ENCODE data around the gene SSBP1. TPM values are rescaled to one million over a fixed set of nuclear protein-coding genes. Genes with fewer than 3 reads are reported as not detected.

SSBP1 gene
- total and polyA plus RNA-seq, 2 donors (not counting 3 experiments of a cell fraction or from before 2014, with no cell fraction given) = 77.9 to 169 TPM

GRCh38 chr7:141696348-141696747 lies 41.8 kb upstream of the SSBP1 start:
- ChIA-PET POLR2A (no interaction called here), CTCF (interaction anchor here (1.8 to 2.3 kb wide), 3 partner anchors 10 to 42 kb away, joined by 7 to 11 read pairs (median 8); no protein-coding TSS in a partner anchor)
- Histone ChIP-seq H3K27ac (ENCODE audit: insufficient read depth, low read depth, low read length) (no peak overlapping the region), H3K9ac (replicated peaks; ENCODE audit: extremely low read depth, insufficient read depth, low read length) (no peak overlapping the region), H2AFZ (ENCODE audit: low read depth, low read length) (no peak overlapping the region), H3K4me2 (ENCODE audit: insufficient read depth, low read length) (no peak overlapping the region), H3K9me1 (replicated peaks; ENCODE audit: control insufficient read depth, extremely low read depth, insufficient read depth, low read length) (no peaks in the 10 kb centered on the region), H3K4me1 (ENCODE audit: control insufficient read depth, extremely low read depth, insufficient read depth, low read length) (peaks cover 5% of the 10 kb centered on the region), H3K9me3 (replicated peaks; ENCODE audit: control insufficient read depth, insufficient read depth, low read length) (no peaks in the 10 kb centered on the region), H4K20me1 (replicated peaks; ENCODE audit: control insufficient read depth, extremely low read depth, insufficient read depth, low read length) (peaks cover 2% of the 10 kb centered on the region), H3K27me3 (ENCODE audit: control insufficient read depth in 2 of 2, insufficient read depth in 2 of 2, low read length in 2 of 2) (no peaks in the 10 kb centered on the region), H3K4me3 (replicated peaks in 1 of 3; ENCODE audit: insufficient read depth in 1 of 3, low read depth in 1 of 3, low read length in 3 of 3) (no peak overlapping the region), H3K36me3 (ENCODE audit: control insufficient read depth in 2 of 2, extremely low read depth in 1 of 2, insufficient read depth in 2 of 2, low read length in 2 of 2) (no peaks in the 10 kb centered on the region), H3K79me2 (ENCODE audit: control insufficient read depth, insufficient read depth, low read length) (peaks cover 39% of the 10 kb centered on the region)
- DNase-seq (ENCODE audit: low read depth, low spot score) = peak; percentile 31
- FAIRE-seq = no peak
- no peak for TF ChIP-seq MYC (IDR thresholded peaks at IDR 0.05; ENCODE audit: low read depth, low read length)
- TF ChIP-seq, protein P1, sequence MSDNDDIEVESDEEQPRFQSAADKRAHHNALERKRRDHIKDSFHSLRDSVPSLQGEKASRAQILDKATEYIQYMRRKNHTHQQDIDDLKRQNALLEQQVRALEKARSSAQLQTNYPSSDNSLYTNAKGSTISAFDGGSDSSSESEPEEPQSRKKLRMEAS (IDR thresholded peaks at IDR 0.05; ENCODE audit: insufficient read depth, insufficient read length) = no peak
- TF ChIP-seq POLR2AphosphoS5 (IDR thresholded peaks at IDR 0.05; ENCODE audit: insufficient read depth, low read depth, low read length) = no peak
- no peak for TF ChIP-seq JUN (IDR thresholded peaks at IDR 0.05; ENCODE audit: borderline replicate concordance, insufficient read depth, insufficient read length, low read depth)
- dilution Hi-C loops (cut with MboI; ENCODE audit: extremely low pct_ligation_motif_present, low sequenced_read_pairs) (no loop called here), intact Hi-C loops (cut with micrococcal nuclease) (no loop called here)
- BruUV-seq (replicated peaks) = no TSS peak

GRCh38 chr7:141697211-141697871 lies 40.8 kb upstream of the SSBP1 start:
- no TSS peak for BruUV-seq (replicated peaks)
- Histone ChIP-seq H2AFZ (ENCODE audit: low read depth, low read length) (no peak overlapping the region), H3K27ac (ENCODE audit: insufficient read depth, low read depth, low read length) (no peak overlapping the region), H3K4me2 (ENCODE audit: insufficient read depth, low read length) (no peak overlapping the region), H3K36me3 (ENCODE audit: control insufficient read depth in 2 of 2, extremely low read depth in 1 of 2, insufficient read depth in 2 of 2, low read length in 2 of 2) (no peaks in the 10 kb centered on the region), H3K9me1 (replicated peaks; ENCODE audit: control insufficient read depth, extremely low read depth, insufficient read depth, low read length) (no peaks in the 10 kb centered on the region), H3K9ac (replicated peaks; ENCODE audit: extremely low read depth, insufficient read depth, low read length) (no peak overlapping the region), H4K20me1 (replicated peaks; ENCODE audit: control insufficient read depth, extremely low read depth, insufficient read depth, low read length) (peaks cover 2% of the 10 kb centered on the region), H3K27me3 (ENCODE audit: control insufficient read depth in 2 of 2, insufficient read depth in 2 of 2, low read length in 2 of 2) (no peaks in the 10 kb centered on the region), H3K4me3 (replicated peaks in 1 of 3; ENCODE audit: insufficient read depth in 1 of 3, low read depth in 1 of 3, low read length in 3 of 3) (no peak overlapping the region), H3K4me1 (ENCODE audit: control insufficient read depth, extremely low read depth, insufficient read depth, low read length) (peaks cover 7% of the 10 kb centered on the region), H3K79me2 (ENCODE audit: control insufficient read depth, insufficient read depth, low read length) (peaks cover 36% of the 10 kb centered on the region), H3K9me3 (replicated peaks; ENCODE audit: control insufficient read depth, insufficient read depth, low read length) (no peaks in the 10 kb centered on the region)
- TF ChIP-seq, protein P1 (IDR thresholded peaks at IDR 0.05; ENCODE audit: insufficient read depth, insufficient read length) = no peak
- TF ChIP-seq POLR2AphosphoS5 (IDR thresholded peaks at IDR 0.05; ENCODE audit: insufficient read depth, low read depth, low read length) (no peak), JUN (IDR thresholded peaks at IDR 0.05; ENCODE audit: borderline replicate concordance, insufficient read depth, insufficient read length, low read depth) (no peak), MYC (IDR thresholded peaks at IDR 0.05; ENCODE audit: low read depth, low read length) (no peak), POLR2A (IDR thresholded peaks at IDR 0.05; ENCODE audit: low read depth, low read length) (no peak), CTCF (IDR thresholded peaks at IDR 0.05; ENCODE audit: extremely low read depth in 1 of 2, insufficient read depth in 1 of 2, low read depth in 1 of 2, low read length in 2 of 2) (no peak), FOS (IDR thresholded peaks at IDR 0.05; ENCODE audit: borderline replicate concordance, insufficient read depth, low read length) (no peak), EZH2 (IDR thresholded peaks at IDR 0.05; ENCODE audit: borderline replicate concordance, low read depth, low read length, severe bottlenecking) (no peak), GATA2 (IDR thresholded peaks at IDR 0.05; ENCODE audit: insufficient read depth, insufficient read length, low read depth, low read length) (no peak)
- ChIA-PET POLR2A (no interaction called here), CTCF (interaction anchor here (1.8 to 2.3 kb wide), 4 partner anchors 11 to 43 kb away, joined by 6 to 11 read pairs (median 8); partner anchors contain the start of gene SSBP1)
- intact Hi-C loops (cut with micrococcal nuclease) = no loop called here
- DNase-seq (ENCODE audit: low read depth, low spot score) (peak; percentile 40), FAIRE-seq (no peak)
- dilution Hi-C loops (cut with MboI; ENCODE audit: extremely low pct_ligation_motif_present, low sequenced_read_pairs) = no loop called here

All from endothelial cell of umbilical vein (primary cell).